ENCODE results near the gene ZCCHC14.
"Not testable (repeated sequence)": the region's sequence is repeated elsewhere in the genome, so short reads cannot be mapped to it uniquely, and the experiment has no call there.

- TF ChIP-seq CTCF, POLR2A, POLR2AphosphoS5 (IDR thresholded peaks at IDR 0.05): not testable (repeated sequence)
These were observed 28.9 kb upstream of the ZCCHC14 start for GRCh38 chr16:87521764-87522163.

All from transverse colon (tissue), 4 donors.